ENCODE results near the gene MALSU1. TPM values are rescaled to one million over a fixed set of nuclear protein-coding genes. Genes with fewer than 3 reads are reported as not detected.

Gene MALSU1
- total and polyA plus RNA-seq, 2 of the 13 experiments (the other 11 are each of a cell fraction or from before 2014, with no cell fraction given), result 72.0 to 141 TPM

DNA sequence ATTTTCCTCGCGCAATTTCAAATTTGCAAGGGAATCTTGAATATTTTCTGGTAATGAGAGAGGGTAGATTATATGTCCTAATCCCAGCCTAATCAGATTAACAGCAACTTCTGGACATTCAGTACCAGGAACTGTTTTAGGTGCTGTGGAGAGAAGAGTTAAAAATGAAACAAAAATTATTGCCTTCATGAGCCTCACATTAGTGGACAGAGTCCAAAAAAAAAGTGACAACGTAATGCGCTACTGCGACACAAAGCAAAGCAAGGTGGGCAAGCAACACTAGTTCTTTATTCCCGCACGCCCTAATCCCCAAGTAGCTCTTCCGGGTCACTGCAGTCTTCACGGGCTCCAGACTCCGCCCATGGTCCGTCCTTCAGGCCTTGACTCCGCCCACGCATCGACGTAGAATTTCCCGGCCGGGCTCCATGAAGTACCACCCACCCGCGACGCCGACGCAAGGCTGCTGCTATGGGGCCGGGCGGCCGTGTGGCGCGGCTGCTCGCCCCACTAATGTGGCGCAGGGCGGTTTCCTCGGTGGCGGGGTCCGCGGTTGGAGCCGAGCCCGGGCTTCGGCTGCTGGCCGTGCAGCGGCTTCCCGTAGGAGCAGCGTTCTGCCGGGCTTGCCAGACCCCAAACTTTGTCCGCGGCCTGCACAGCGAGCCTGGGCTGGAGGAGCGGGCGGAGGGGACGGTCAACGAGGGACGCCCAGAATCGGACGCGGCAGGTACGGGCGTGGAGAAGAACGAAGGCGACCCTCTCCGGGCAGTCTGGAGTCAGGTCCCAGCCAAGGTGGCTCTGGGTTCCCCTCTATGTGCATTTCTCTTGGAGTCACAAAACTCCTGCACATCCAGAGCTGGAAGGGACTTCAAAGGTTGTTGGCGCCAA lies at the start of gene MALSU1 (continued):
- TF ChIP-seq ELF4 (CRISPR knock-in tag; IDR thresholded peaks at IDR 0.05; ENCODE audit: borderline replicate concordance), result peak; percentile 71; the same call in 1 of the 2 replicates
- TF ChIP-seq ZKSCAN5 (CRISPR knock-in tag; IDR thresholded peaks at IDR 0.05), result no peak
- TF ChIP-seq, protein P1, sequence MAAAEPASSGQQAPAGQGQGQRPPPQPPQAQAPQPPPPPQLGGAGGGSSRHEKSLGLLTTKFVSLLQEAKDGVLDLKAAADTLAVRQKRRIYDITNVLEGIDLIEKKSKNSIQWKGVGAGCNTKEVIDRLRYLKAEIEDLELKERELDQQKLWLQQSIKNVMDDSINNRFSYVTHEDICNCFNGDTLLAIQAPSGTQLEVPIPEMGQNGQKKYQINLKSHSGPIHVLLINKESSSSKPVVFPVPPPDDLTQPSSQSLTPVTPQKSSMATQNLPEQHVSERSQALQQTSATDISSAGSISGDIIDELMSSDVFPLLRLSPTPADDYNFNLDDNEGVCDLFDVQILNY (CRISPR knock-in tag; conservative IDR thresholded peaks at IDR 0.05), result no peak
- TF ChIP-seq ZNF17 (CRISPR knock-in tag; IDR thresholded peaks at IDR 0.05), result no peak
- peak; percentile 75; the same call in 1 of the 2 replicates for TF ChIP-seq KLF6 (CRISPR knock-in tag; IDR thresholded peaks at IDR 0.05)
- peak; percentile 80 for TF ChIP-seq CCDC6 (CRISPR knock-in tag; IDR thresholded peaks at IDR 0.05)
- TF ChIP-seq, protein P2, sequence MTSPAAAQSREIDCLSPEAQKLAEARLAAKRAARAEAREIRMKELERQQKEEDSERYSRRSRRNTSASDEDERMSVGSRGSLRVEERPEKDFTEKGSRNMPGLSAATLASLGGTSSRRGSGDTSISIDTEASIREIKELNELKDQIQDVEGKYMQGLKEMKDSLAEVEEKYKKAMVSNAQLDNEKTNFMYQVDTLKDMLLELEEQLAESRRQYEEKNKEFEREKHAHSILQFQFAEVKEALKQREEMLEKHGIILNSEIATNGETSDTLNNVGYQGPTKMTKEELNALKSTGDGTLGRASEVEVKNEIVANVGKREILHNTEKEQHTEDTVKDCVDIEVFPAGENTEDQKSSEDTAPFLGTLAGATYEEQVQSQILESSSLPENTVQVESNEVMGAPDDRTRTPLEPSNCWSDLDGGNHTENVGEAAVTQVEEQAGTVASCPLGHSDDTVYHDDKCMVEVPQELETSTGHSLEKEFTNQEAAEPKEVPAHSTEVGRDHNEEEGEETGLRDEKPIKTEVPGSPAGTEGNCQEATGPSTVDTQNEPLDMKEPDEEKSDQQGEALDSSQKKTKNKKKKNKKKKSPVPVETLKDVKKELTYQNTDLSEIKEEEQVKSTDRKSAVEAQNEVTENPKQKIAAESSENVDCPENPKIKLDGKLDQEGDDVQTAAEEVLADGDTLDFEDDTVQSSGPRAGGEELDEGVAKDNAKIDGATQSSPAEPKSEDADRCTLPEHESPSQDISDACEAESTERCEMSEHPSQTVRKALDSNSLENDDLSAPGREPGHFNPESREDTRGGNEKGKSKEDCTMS (CRISPR knock-in tag; conservative IDR thresholded peaks at IDR 0.05), result 0 out of 2 replicates have a peak, but pooled peaks have one; percentile 29
- TF ChIP-seq, protein P3, sequence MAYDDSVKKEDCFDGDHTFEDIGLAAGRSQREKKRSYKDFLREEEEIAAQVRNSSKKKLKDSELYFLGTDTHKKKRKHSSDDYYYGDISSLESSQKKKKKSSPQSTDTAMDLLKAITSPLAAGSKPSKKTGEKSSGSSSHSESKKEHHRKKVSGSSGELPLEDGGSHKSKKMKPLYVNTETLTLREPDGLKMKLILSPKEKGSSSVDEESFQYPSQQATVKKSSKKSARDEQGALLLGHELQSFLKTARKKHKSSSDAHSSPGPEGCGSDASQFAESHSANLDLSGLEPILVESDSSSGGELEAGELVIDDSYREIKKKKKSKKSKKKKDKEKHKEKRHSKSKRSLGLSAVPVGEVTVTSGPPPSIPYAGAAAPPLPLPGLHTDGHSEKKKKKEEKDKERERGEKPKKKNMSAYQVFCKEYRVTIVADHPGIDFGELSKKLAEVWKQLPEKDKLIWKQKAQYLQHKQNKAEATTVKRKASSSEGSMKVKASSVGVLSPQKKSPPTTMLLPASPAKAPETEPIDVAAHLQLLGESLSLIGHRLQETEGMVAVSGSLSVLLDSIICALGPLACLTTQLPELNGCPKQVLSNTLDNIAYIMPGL (CRISPR knock-in tag; IDR thresholded peaks at IDR 0.05; ENCODE audit: borderline replicate concordance in 1 of 2, low read depth in 1 of 2), result peak in 1 of 2 experiments; percentile 85; a peak in 3 of 4 replicates
- peak; percentile 78 for TF ChIP-seq ZNF878 (CRISPR knock-in tag; IDR thresholded peaks at IDR 0.05)
- TF ChIP-seq ARNT (IDR thresholded peaks at IDR 0.05), result no peak
- TF ChIP-seq NONO (IDR thresholded peaks at IDR 0.05), result no peak
- peak; percentile 87 for TF ChIP-seq NONO (CRISPR knock-in tag; conservative IDR thresholded peaks at IDR 0.05)
- TF ChIP-seq FOXO1 (CRISPR knock-in tag; IDR thresholded peaks at IDR 0.05), result peak; percentile 51; the same call in 1 of the 2 replicates
- TF ChIP-seq MED8 (CRISPR knock-in tag; IDR thresholded peaks at IDR 0.05; ENCODE audit: insufficient replicate concordance), result no peak
- TF ChIP-seq, protein P4, sequence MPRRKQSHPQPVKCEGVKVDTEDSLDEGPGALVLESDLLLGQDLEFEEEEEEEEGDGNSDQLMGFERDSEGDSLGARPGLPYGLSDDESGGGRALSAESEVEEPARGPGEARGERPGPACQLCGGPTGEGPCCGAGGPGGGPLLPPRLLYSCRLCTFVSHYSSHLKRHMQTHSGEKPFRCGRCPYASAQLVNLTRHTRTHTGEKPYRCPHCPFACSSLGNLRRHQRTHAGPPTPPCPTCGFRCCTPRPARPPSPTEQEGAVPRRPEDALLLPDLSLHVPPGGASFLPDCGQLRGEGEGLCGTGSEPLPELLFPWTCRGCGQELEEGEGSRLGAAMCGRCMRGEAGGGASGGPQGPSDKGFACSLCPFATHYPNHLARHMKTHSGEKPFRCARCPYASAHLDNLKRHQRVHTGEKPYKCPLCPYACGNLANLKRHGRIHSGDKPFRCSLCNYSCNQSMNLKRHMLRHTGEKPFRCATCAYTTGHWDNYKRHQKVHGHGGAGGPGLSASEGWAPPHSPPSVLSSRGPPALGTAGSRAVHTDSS (CRISPR knock-in tag; conservative IDR thresholded peaks at IDR 0.05), result no peak
- no peak for TF ChIP-seq PHB2 (IDR thresholded peaks at IDR 0.05; ENCODE audit: partially characterized antibody)
- TF ChIP-seq, protein P5, sequence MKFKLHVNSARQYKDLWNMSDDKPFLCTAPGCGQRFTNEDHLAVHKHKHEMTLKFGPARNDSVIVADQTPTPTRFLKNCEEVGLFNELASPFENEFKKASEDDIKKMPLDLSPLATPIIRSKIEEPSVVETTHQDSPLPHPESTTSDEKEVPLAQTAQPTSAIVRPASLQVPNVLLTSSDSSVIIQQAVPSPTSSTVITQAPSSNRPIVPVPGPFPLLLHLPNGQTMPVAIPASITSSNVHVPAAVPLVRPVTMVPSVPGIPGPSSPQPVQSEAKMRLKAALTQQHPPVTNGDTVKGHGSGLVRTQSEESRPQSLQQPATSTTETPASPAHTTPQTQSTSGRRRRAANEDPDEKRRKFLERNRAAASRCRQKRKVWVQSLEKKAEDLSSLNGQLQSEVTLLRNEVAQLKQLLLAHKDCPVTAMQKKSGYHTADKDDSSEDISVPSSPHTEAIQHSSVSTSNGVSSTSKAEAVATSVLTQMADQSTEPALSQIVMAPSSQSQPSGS (CRISPR knock-in tag; IDR thresholded peaks at IDR 0.05), result peak; percentile 60
- TF ChIP-seq ZSCAN9 (CRISPR knock-in tag; IDR thresholded peaks at IDR 0.05; ENCODE audit: borderline replicate concordance), result no peak
- TF ChIP-seq ZNF615 (CRISPR knock-in tag; IDR thresholded peaks at IDR 0.05; ENCODE audit: borderline replicate concordance), result no peak
